Measurements from ENCODE around the gene RIPK4. TPM values are rescaled to one million over a fixed set of nuclear protein-coding genes. Genes with fewer than 3 reads are reported as not detected.

Gene RIPK4
- total and polyA plus RNA-seq, 7 donors, result 0.01 TPM; not detected in 6

GRCh38 chr21:41754479-41754891 is 12.4 kb downstream of the RIPK4 start:
- TF ChIP-seq CTCF (IDR thresholded peaks at IDR 0.05), result no peak
- Histone ChIP-seq H3K27me3 (ENCODE audit: insufficient read depth in 3 of 3, low read length in 2 of 3) (peaks cover 0 to 19% (median 4%) of the 10 kb centered on the region in 3 donors), H3K4me1 (no peaks in the 10 kb centered on the region), H3K27ac (no peak overlapping the region), H3K9me3 (no peaks in the 10 kb centered on the region), H3K36me3 (ENCODE audit: insufficient read depth in 1 of 2, low read depth in 1 of 2) (no peaks in the 10 kb centered on the region), H3K4me3 (no peak overlapping the region)
- ATAC-seq, result no peak
- intact Hi-C loops (cut with DNase I), result no loop called here
- no peak for DNase-seq
- WGBS, 3 donors, result 64 to 66% (median 65%) methylated on average over 10 of the region's 10 CpGs

GRCh38 chr21:41753006-41753898 is 13.6 kb downstream of the RIPK4 start:
- intact Hi-C loops (cut with DNase I), result no loop called here
- peaks cover 0 to 20% (median 4%) of the 10 kb centered on the region in 3 donors for H3K27me3 ChIP-seq (ENCODE audit: insufficient read depth in 3 of 3, low read length in 2 of 3)
- no peak overlapping the region for H3K27ac ChIP-seq
- DNase-seq (no peak), ATAC-seq (no peak)
- TF ChIP-seq CTCF (IDR thresholded peaks at IDR 0.05), result no peak
- no peaks in the 10 kb centered on the region for H3K4me1 ChIP-seq
- no peaks in the 10 kb centered on the region for H3K36me3 ChIP-seq (ENCODE audit: insufficient read depth in 1 of 2, low read depth in 1 of 2)
- WGBS, 3 donors, result 74 to 83% (median 77%) methylated on average over 16 of the region's 16 CpGs
- H3K4me3 ChIP-seq, result no peak overlapping the region
- H3K9me3 ChIP-seq, result no peaks in the 10 kb centered on the region

- Histone ChIP-seq H3K9me3 (no peaks in the 10 kb centered on the region), H3K27me3 (ENCODE audit: insufficient read depth in 3 of 3, low read length in 2 of 3) (peaks cover 0 to 17% (median 4%) of the 10 kb centered on the region in 3 donors), H3K4me3 (no peak overlapping the region), H3K36me3 (ENCODE audit: insufficient read depth in 1 of 2, low read depth in 1 of 2) (no peaks in the 10 kb centered on the region), H3K4me1 (no peaks in the 10 kb centered on the region), H3K27ac (no peak overlapping the region)
- DNase-seq (no peak), ATAC-seq (no peak)
- intact Hi-C loops (cut with DNase I), result no loop called here
- no peak for TF ChIP-seq CTCF (IDR thresholded peaks at IDR 0.05)
- 52 to 61% (median 55%) methylated on average over 13 of the region's 13 CpGs for WGBS, 3 donors
These were observed 14.6 kb downstream of the RIPK4 start for GRCh38 chr21:41752231-41752681.

GRCh38 chr21:41751611-41752011 is 15.2 kb downstream of the RIPK4 start:
- ATAC-seq, result no peak
- no peaks in the 10 kb centered on the region for H3K9me3 ChIP-seq
- peaks cover 0 to 17% (median 1%) of the 10 kb centered on the region in 3 donors for H3K27me3 ChIP-seq (ENCODE audit: insufficient read depth in 3 of 3, low read length in 2 of 3)
- DNase-seq, result no peak
- no peaks in the 10 kb centered on the region for H3K36me3 ChIP-seq (ENCODE audit: insufficient read depth in 1 of 2, low read depth in 1 of 2)
- WGBS, 3 donors, result 74 to 82% (median 77%) methylated on average over 12 of the region's 12 CpGs
- no peak overlapping the region for H3K4me3 ChIP-seq
- H3K27ac ChIP-seq, result no peak overlapping the region
- intact Hi-C loops (cut with DNase I), result no loop called here
- TF ChIP-seq CTCF (IDR thresholded peaks at IDR 0.05), result no peak
- no peaks in the 10 kb centered on the region for H3K4me1 ChIP-seq

All from psoas muscle (tissue), 8 donors.